Fibroblast of the aortic adventitia (primary cell): Measurements from ENCODE around the gene INO80E. TPM values are rescaled to one million over a fixed set of nuclear protein-coding genes. Genes with fewer than 3 reads are reported as not detected.

Source experiments
- DNase-seq: peaks from one replicate; pipeline ENCODE4 v3.0.0-alpha.2; 2010; ENCODE audit warnings: low read depth
- H3K4me3 ChIP-seq: 2 replicates; pipeline ENCODE4 v1.5.1; 2011; ENCODE audit warnings: low read depth, mild to moderate bottlenecking, control low read depth, low read length, moderate library complexity
- CTCF ChIP-seq: IDR thresholded peaks from 2 replicates; pipeline ENCODE4 v1.5.1; 2011; ENCODE audit warnings: mild to moderate bottlenecking, low read length, control low read depth, inconsistent platforms; ENCODE audit not compliant: insufficient read depth
- total RNA-seq: library from RNA; depleted of rRNA; stranded (reverse); fragments of >200 nt; gene quantifications from 2 replicates; pipeline ENCODE4 v1.2.3, GENCODE V29; 2012; ENCODE audit warnings: low replicate concordance

Gene INO80E
- total RNA-seq, 1 donor, result 36.5 TPM

- H3K4me3 ChIP-seq, result no peak overlapping the region
- no peak for DNase-seq
- no peak for TF ChIP-seq CTCF
These were observed 2.0 kb upstream of the INO80E start for GRCh38 chr16:29993903-29994599.

- peak; percentile 37 for DNase-seq
- no peak for TF ChIP-seq CTCF
- H3K4me3 ChIP-seq, result peak overlapping the region; percentile 93
These were observed 1.3 kb upstream of the INO80E start for GRCh38 chr16:29994600-29995323.

- no peak for DNase-seq
- TF ChIP-seq CTCF, result no peak
- peak within 1 kb of the TSS; percentile 93 for H3K4me3 ChIP-seq
These were observed 624 bp upstream of the INO80E start, which contains the start of gene HIRIP3 for GRCh38 chr16:29995324-29995910. TSS of gene HIRIP3 (minus strand) at chr16:29995617. CDS start at chr16:29995605, 12 bp downstream.

- no peak for DNase-seq
- peak overlapping the region; percentile 93 for H3K4me3 ChIP-seq
- no peak for TF ChIP-seq CTCF
These were observed 767 bp downstream of the INO80E start for GRCh38 chr16:29996766-29997250.

GRCh38 chr16:29999605-30000004, 3.6 kb downstream of the INO80E start:
- DNase-seq, result no peak
- no peak for TF ChIP-seq CTCF
- no peak overlapping the region for H3K4me3 ChIP-seq

- DNase-seq, result no peak
- no peak overlapping the region for H3K4me3 ChIP-seq
- peak; percentile 6 for TF ChIP-seq CTCF
These were observed 4.9 kb downstream of the INO80E start for GRCh38 chr16:30000735-30001631.
